ENCODE measurements around the gene TNS3. TPM values are rescaled to one million over a fixed set of nuclear protein-coding genes. Genes with fewer than 3 reads are reported as not detected.

TNS3 gene
- total RNA-seq, 1 experiment from 2014 or later, result 9.5 TPM

DNA sequence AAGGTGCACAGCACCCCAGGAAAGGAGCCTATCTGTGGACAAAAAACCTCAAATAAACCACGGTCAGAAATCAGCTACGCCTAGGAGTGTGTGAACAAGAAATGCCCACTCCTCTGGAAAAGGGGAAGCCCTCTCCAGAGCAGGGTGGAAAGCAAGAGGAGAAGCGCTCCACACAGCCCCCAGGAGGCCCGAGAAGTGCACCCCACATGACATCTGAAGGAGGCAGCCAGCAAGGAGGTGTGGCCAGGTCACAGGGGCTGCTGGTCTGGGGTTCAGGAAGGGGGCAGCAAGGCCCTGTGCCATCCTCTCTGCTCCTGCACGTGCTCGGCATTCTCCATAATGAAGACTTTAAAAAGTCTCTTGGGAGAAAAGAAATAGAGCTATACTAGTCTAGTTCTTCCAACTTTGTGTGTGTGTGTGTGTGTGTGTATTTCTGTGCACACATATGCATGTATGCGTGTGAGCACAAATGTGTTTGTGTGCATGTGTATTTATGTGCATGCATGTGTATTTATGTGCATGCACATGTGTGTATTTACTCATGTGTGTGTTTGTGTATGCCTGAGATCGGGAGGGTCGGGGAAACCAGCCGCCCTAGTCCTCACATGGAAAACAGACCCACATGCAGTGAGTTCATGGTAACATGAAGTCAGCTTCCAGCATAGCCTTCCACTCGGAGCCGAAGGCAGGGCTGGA, 76.5 kb downstream of the TNS3 start:
- H3K27ac Mint-ChIP-seq, result no peak overlapping the region
- Histone ChIP-seq H3K4me1 (ENCODE audit: insufficient read depth, low read length) (no peaks in the 10 kb centered on the region), H3K79me1 (ENCODE audit: insufficient read depth, low read depth, low read length, poor library complexity, severe bottlenecking) (no peaks in the 10 kb centered on the region), H3K9me3 (ENCODE audit: control insufficient read depth, low read depth, low read length) (no peaks in the 10 kb centered on the region), H2BK20ac (ENCODE audit: low read depth, low read length, poor library complexity, severe bottlenecking) (no peak overlapping the region), H3T11ph (ENCODE audit: low read length) (no peak overlapping the region), H3K4me2 (ENCODE audit: insufficient read depth, insufficient read length, low read length) (no peak overlapping the region), H2BK12ac (ENCODE audit: insufficient read length, low read depth, low read length) (no peak overlapping the region), H3K9ac (ENCODE audit: extremely low read depth, insufficient read length, low read length) (no peak overlapping the region), H3K23ac (ENCODE audit: insufficient read length, low read depth, low read length) (no peak overlapping the region), H3K27me3 (ENCODE audit: insufficient read depth, low read length) (no peaks in the 10 kb centered on the region), H3K79me2 (ENCODE audit: insufficient read depth, low read length) (no peaks in the 10 kb centered on the region), H3K18ac (ENCODE audit: insufficient read length, low read depth, low read length) (no peak overlapping the region), H3K56ac (ENCODE audit: insufficient read length, low read depth, low read length) (no peak overlapping the region), H3K4ac (ENCODE audit: low read depth, low read length) (no peak overlapping the region), H4K91ac (ENCODE audit: insufficient read length, low read depth, low read length) (no peak overlapping the region), H4K5ac (ENCODE audit: insufficient read length, low read depth, low read length) (no peak overlapping the region), H3K14ac (ENCODE audit: insufficient read depth, low read length) (no peak overlapping the region; the same call in 1 of the 2 replicates), H3K27ac (ENCODE audit: insufficient read length, low read depth, low read length) (no peak overlapping the region), H2AFZ (ENCODE audit: low read length) (no peak overlapping the region), H4K8ac (replicated peaks; ENCODE audit: insufficient read length, low read depth, low read length) (no peak overlapping the region), H4K20me1 (ENCODE audit: control insufficient read depth, insufficient read depth, insufficient read length) (no peaks in the 10 kb centered on the region), H2AK5ac (ENCODE audit: insufficient read length, low read length) (no peak overlapping the region), H2BK5ac (ENCODE audit: insufficient read length, low read length) (no peak overlapping the region), H2BK15ac (ENCODE audit: low read depth, low read length) (no peak overlapping the region), H3K23me2 (ENCODE audit: insufficient read length, low read depth, low read length, poor library complexity, severe bottlenecking) (peaks cover 2% of the 10 kb centered on the region), H2BK120ac (ENCODE audit: low read depth, low read length, poor library complexity, severe bottlenecking) (no peak overlapping the region)
- DNase-seq, result no peak
- peaks cover 8% of the 10 kb centered on the region for H3K27me3 Mint-ChIP-seq (ENCODE audit: low read depth)
- WGBS (ENCODE audit: extremely low coverage, insufficient read length, low lambda C conversion rate), result no CpG with 5 or more reads among the region's 12 CpGs
- H3K4me3 Mint-ChIP-seq, result no peak overlapping the region
- no peak for TF ChIP-seq CTCF (conservative IDR thresholded peaks at IDR 0.05)
- peaks cover 0 to 9% (median 2%) of the 10 kb centered on the region in 3 experiments; a peak in 3 of 7 replicates for H3K36me3 Mint-ChIP-seq (ENCODE audit: insufficient read depth in 1 of 3, low read depth in 3 of 3)
- H3K9me3 Mint-ChIP-seq, result no peaks in the 10 kb centered on the region
- H3K4me1 Mint-ChIP-seq, result peaks cover 5 to 13% of the 10 kb centered on the region in 2 experiments; a peak in 3 of 4 replicates
